Stimulated activated CD4-positive, alpha-beta T cell treated with anti-CD3 and anti-CD28 coated beads, Interleukin-4, amount 100 ng/mL, for 1 hour (primary cell): ENCODE measurements around the gene SLC9B1.

Experiments used
- DNase-seq: peaks from one replicate; pipeline ENCODE4 v3.0.0-alpha.2; 2020

Gene SLC9B1, protein sequence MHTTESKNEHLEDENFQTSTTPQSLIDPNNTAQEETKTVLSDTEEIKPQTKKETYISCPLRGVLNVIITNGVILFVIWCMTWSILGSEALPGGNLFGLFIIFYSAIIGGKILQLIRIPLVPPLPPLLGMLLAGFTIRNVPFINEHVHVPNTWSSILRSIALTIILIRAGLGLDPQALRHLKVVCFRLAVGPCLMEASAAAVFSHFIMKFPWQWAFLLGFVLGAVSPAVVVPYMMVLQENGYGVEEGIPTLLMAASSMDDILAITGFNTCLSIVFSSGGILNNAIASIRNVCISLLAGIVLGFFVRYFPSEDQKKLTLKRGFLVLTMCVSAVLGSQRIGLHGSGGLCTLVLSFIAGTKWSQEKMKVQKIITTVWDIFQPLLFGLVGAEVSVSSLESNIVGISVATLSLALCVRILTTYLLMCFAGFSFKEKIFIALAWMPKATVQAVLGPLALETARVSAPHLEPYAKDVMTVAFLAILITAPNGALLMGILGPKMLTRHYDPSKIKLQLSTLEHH

DNA sequence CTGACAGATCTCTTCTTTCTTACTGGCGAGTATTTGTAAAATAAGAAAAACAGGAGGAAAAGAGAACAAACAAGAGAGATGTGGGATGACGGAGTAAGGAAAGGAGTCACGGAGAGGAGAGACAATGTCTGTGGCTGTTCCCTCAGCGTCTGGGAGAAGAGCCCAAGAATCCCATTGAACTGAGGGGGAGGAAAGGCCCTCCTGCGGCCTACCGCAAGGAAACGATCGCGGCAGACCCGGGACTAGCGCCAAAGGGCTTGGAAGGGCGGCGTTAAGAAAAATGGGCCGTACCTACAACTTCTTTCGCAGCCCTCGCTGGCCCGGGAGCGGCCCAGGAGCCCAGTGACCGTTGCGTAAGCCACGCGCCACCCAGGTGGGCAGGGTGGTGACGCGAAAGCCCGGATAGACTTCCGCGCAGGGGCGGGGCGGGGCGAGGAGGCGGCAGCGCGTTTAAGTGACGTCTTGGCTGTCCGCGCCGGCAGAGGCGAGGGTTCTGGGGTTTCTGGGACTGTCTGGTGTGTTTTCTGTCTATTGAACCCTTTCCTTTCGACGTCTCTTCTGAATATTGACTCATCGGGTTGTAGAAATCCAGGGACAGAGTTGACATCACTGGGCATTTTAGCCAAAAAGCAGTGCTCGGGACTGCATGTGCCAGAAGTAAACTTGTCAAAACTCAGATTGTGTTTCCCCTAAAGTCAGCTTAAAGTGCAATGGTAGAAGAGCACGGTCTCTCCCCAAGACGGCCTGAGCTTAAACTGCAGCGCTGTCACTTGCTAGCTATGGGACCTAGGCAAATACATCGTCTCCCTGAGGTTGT is at the start of gene SLC9B1:
Gene SLC9B1 (minus strand): TSS at position 398 of the 817 bp plus-strand sequence. CDS start 27,994 bp downstream, outside the sequence.
- peak; percentile 93 for DNase-seq

DNA sequence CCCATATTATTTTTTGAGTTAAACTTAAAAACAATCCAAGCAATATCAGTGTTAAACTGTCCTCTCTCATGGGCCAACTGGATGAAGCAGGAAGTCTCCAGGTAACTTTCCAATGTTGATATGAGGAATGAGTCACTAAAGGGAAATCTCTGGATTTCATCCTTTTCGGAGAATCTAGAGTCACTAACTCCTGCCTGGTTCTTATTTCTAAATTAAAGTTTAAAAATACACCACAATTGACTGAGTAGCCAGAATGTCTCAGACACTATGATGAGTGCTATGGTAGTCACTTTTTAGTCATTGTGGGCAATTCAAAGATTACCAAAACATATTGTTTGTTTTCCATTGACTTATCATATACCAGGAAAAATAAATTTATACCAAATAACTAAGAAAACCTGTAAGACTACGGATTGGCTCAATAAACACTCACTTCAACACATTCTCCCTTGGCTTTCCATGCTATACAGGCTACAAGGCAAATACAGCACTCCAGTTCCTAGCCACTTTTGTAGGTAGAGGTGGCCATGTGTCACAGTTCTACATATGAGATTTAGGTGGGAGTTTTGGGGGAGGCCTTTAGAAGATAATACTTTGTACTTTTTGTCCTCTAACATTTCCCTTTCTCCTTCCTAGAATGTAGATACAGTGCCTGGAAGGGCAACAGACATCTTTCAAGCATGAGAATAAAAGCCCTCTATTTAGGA is 48.5 kb upstream of the SLC9B1 start:
- no peak for DNase-seq

- DNase-seq = no peak
Measured at GRCh38 chr4:103060453-103061148, 41.1 kb upstream of the SLC9B1 start.

- no peak for DNase-seq
Measured at GRCh38 chr4:103054030-103054429, 34.5 kb upstream of the SLC9B1 start.

- DNase-seq = no peak
Measured at GRCh38 chr4:103052779-103053178, 33.3 kb upstream of the SLC9B1 start.

DNA sequence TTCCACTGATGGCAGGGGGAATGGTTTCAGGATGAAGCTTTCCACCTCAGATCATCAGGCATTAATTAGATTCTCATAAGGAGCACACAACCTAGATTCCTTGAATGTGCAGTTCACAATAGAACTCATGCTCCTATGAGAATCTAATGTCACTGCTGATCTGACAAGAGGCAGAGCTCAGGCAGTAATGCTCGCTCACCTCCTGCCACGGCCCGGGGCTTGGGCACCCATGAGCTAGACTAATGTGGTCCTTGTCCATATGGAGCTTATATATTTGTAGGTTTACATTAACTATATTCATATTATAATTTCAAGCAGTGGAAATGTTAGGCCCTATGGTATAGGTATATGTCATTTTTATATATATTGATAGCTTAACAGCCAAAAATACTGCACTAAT is 32.6 kb upstream of the SLC9B1 start:
- no peak for DNase-seq

GRCh38 chr4:103050736-103051436 is 31.4 kb upstream of the SLC9B1 start:
- DNase-seq = no peak

- peak; percentile 9 for DNase-seq
Measured at GRCh38 chr4:103046416-103047290, 27.1 kb upstream of the SLC9B1 start.

DNA sequence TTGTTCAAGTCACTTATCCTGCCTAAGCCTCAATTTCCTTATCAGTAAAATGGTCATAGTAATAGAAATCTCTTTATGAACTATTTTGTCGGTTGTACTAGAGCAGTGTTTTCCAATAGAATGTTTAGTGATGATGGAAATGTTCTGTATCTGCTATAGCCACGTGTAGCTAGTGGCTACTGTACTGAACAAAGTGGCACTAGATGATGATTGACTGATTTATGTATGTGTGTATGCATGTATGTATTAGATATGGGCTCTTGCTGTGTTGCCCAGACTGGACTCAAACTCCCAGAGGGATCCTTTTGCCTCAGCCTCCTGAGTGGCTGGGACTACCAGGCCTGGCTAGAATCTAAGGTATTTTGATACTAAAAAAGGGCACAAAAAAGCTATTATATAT is 24.7 kb upstream of the SLC9B1 start:
- DNase-seq = no peak

- no peak for DNase-seq
Measured at GRCh38 chr4:103036169-103036568, 16.7 kb upstream of the SLC9B1 start.

- DNase-seq = no peak
Measured at GRCh38 chr4:103032574-103032973, 13.1 kb upstream of the SLC9B1 start.

DNA sequence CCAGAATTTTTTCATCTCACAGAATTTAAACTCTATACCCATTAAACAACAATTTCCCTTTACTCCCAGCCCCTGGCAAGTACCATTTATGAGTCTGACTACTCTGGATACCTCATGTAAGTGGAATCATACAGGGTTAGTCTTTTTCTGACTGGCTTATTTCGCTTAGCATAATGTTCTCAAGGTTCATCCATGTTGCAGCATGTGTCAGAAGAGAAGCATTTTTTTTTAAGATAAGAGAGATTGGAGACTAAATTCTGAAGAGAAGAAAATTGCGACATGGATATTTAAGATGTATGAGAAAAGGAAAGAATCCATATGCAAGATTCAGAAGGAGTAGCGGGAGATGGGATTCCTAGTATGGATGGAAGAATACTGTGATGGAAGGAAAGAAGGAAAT is 11.3 kb upstream of the SLC9B1 start:
- no peak for DNase-seq

- no peak for DNase-seq
Measured at GRCh38 chr4:103029300-103029699, 9.8 kb upstream of the SLC9B1 start.

- no peak for DNase-seq
Measured at GRCh38 chr4:103026868-103027267, 7.4 kb upstream of the SLC9B1 start.

- DNase-seq = no peak
Measured at GRCh38 chr4:103024996-103025395, 5.5 kb upstream of the SLC9B1 start.

GRCh38 chr4:103021120-103021519 is 1.6 kb upstream of the SLC9B1 start:
- DNase-seq = no peak

- no peak for DNase-seq
Measured at GRCh38 chr4:103018391-103019307, 856 bp downstream of the SLC9B1 start.

GRCh38 chr4:103012551-103012950 is 7.0 kb downstream of the SLC9B1 start:
- DNase-seq = no peak

GRCh38 chr4:103012060-103012459 is 7.4 kb downstream of the SLC9B1 start:
- DNase-seq = no peak
